Measurements from ENCODE around the gene TP53AIP1. TPM values are rescaled to one million over a fixed set of nuclear protein-coding genes. Genes with fewer than 3 reads are reported as not detected.

The TP53AIP1 gene
- total and polyA plus RNA-seq, 9 of the 15 experiments (the other 6 are each of a cell fraction or from before 2014, with no cell fraction given): not detected

- POLR2A ChIA-PET: no interaction called here
- no peak for DNase-seq (ENCODE audit: extremely low read depth in 1 of 4, low spot score in 3 of 4)
- TF ChIP-seq ZNF780A (CRISPR knock-in tag; IDR thresholded peaks at IDR 0.05) (no peak), GABPA (tag; conservative IDR thresholded peaks at IDR 0.05; ENCODE audit: low read depth) (no peak), KLF6 (CRISPR knock-in tag; IDR thresholded peaks at IDR 0.05; ENCODE audit: borderline replicate concordance) (no peak), SETDB1 (IDR thresholded peaks at IDR 0.05; ENCODE audit: low read length) (no peak), HMGXB4 (CRISPR knock-in tag; IDR thresholded peaks at IDR 0.05) (no peak), HDAC1 (IDR thresholded peaks at IDR 0.05) (no peak), ATF7 (IDR thresholded peaks at IDR 0.05) (no peak), MLLT1 (IDR thresholded peaks at IDR 0.05) (no peak), SPI1 (IDR thresholded peaks at IDR 0.05; ENCODE audit: borderline replicate concordance, low read depth, low read length) (no peak), GATAD2B (IDR thresholded peaks at IDR 0.05; ENCODE audit: borderline replicate concordance) (no peak), CGGBP1 (CRISPR knock-in tag; IDR thresholded peaks at IDR 0.05) (no peak), PREB (CRISPR knock-in tag; IDR thresholded peaks at IDR 0.05) (no peak), ETV5 (CRISPR knock-in tag; IDR thresholded peaks at IDR 0.05; ENCODE audit: low read depth) (no peak), UBTF (IDR thresholded peaks at IDR 0.05; ENCODE audit: borderline replicate concordance in 1 of 2, low read depth in 2 of 2, low read length in 2 of 2) (no peak)
Observed at GRCh38 chr11:128929991-128930390, 12.7 kb downstream of the TP53AIP1 start.

More at GRCh38 chr11:128929991-128930390, 12.7 kb downstream of the TP53AIP1 start:
- Histone ChIP-seq H3K9me1 (ENCODE audit: control insufficient read depth, insufficient read depth, low read length) (no peaks in the 10 kb centered on the region), H3K27me3 (ENCODE audit: control insufficient read depth in 2 of 2, insufficient read depth in 2 of 2, low read length in 2 of 2) (peaks cover 0 to 7% of the 10 kb centered on the region in 2 experiments; a peak in 1 of 5 replicates), H3K4me1 (replicated peaks in 1 of 2; ENCODE audit: control insufficient read depth in 2 of 2, insufficient read depth in 2 of 2, low read length in 2 of 2) (no peaks in the 10 kb centered on the region), H2AFZ (ENCODE audit: low read depth, low read length) (no peak overlapping the region), H3K27ac (ENCODE audit: extremely low read depth, low read depth, low read length) (no peak overlapping the region), H3K36me3 (ENCODE audit: control insufficient read depth, insufficient read depth, low read length) (no peaks in the 10 kb centered on the region), H3K4me2 (ENCODE audit: insufficient read depth, low read length) (no peak overlapping the region), H4K20me1 (replicated peaks; ENCODE audit: control insufficient read depth, insufficient read depth, low read length) (no peaks in the 10 kb centered on the region), H3K4me3 (no peak overlapping the region), H3K9ac (ENCODE audit: insufficient read depth in 1 of 2, low read depth in 2 of 2, low read length in 2 of 2) (no peak overlapping the region), H3K9me3 (replicated peaks; ENCODE audit: control insufficient read depth, insufficient read depth, low read depth, low read length) (no peaks in the 10 kb centered on the region), H3K79me2 (ENCODE audit: control insufficient read depth, insufficient read depth, low read length) (no peaks in the 10 kb centered on the region)
- CTCF ChIA-PET (ENCODE audit: low intra/inter-chr PET ratio): no interaction called here
- in situ Hi-C loops (cut with MboI): no loop called here
- intact Hi-C loops (cut with micrococcal nuclease): no loop called here
- no TSS peak for BruUV-seq (replicated peaks)
- FAIRE-seq (no peak), ATAC-seq (no peak)
- WGBS (ENCODE audit: insufficient coverage, low coverage, missing lambda C conversion rate): 0% methylated on average over 10 of the region's 12 CpGs

All from K562 (cell line).